HL-60/S4 treated with retinoic acid at 250 ng/mL for 4 days and 3 days (cell line): Measurements from ENCODE around the gene CCDC200.
"Not testable (repeated sequence)": the region's sequence is repeated elsewhere in the genome, so short reads cannot be mapped to it uniquely, and the experiment has no call there.

ENCODE experiments used
- in situ Hi-C: fragments of 300-500 bp; cut with MboI; formaldehyde crosslinking; loops from 2 replicates; pipeline ENCODE4 v1.7.0; 2022; ENCODE audit warnings: low sequenced_read_pairs

CCDC200 gene

DNA sequence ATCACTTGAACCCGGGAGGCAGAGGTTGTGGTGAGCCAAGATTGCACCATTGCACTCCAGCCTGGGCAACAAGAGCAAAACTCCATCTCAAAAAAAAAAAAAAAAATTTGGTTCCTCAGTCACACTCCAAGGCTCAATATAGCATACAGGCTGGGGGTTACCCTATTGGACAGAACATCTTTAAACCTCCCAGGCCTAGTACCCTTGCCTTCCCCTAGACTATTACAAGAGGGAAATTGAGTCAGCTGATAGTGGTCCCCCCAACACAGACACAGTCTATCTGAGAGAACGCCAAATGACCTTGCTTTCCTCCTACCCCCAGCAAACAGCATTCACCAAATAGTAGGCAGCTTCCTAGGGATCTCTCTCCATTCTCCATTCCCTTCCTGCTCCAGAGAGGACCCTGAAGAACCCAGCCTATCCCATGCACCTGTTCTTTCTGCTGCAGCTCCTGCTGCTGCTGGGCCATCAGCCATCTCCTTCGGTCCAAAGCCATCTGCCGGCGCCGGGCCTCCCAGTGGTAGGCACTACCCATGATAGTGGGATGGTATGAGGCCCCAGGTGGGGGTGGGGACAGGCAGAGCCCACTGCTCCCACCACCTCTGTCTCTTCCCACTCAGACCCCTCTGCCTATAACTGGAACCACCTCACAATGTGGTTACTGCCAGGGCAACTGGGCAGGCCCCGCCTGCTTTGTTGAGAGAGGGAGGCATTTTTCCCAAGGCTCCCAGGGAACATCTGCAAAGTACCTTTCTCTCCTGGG, at the start of gene CCDC200:
CCDC200 (minus strand) TSS at position 604 of the 763 bp plus-strand sequence; CDS start at position 535, 69 bp downstream.
- in situ Hi-C loops: not testable (repeated sequence)

DNA sequence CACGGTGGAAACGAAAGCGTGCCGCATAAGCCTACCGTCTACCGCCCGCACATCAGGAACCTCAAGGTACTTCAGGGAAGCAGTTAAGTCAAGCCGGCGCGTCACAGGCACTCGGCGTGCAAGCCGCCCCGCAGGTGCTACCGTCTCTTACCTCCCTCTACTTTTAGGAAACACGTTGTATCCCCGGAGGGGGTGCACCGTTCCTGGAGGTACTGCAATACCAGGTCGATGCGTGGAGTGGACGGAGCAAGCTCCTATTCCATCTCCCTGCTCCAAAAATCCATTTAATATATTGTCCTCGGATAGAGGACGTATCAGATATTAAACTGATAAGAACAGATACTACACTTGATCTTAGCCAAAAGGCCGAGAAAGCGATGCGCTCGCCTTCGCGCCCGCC, 44.5 kb upstream of the CCDC200 start:
- in situ Hi-C loops: not testable (repeated sequence)

DNA sequence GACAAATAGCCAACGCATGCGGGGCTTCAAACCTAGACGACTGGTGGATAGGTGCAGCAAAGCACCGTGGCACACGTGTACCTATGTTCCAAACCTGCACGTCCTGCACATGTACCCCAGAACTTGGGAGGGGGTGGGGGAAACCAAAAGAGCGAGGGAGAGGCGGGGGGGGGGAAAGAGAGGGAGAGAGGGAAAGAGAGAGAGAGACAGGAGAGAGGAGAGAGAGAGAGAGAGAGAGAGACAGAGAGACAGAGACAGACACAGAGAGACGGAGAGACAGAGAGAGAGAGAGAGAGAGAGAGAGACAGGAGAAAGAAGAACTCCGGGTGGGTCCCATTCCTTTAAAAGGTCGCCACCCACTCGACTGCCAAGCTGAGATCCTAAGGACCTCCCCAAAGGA, 44.1 kb upstream of the CCDC200 start:
- in situ Hi-C loops: not testable (repeated sequence)

DNA sequence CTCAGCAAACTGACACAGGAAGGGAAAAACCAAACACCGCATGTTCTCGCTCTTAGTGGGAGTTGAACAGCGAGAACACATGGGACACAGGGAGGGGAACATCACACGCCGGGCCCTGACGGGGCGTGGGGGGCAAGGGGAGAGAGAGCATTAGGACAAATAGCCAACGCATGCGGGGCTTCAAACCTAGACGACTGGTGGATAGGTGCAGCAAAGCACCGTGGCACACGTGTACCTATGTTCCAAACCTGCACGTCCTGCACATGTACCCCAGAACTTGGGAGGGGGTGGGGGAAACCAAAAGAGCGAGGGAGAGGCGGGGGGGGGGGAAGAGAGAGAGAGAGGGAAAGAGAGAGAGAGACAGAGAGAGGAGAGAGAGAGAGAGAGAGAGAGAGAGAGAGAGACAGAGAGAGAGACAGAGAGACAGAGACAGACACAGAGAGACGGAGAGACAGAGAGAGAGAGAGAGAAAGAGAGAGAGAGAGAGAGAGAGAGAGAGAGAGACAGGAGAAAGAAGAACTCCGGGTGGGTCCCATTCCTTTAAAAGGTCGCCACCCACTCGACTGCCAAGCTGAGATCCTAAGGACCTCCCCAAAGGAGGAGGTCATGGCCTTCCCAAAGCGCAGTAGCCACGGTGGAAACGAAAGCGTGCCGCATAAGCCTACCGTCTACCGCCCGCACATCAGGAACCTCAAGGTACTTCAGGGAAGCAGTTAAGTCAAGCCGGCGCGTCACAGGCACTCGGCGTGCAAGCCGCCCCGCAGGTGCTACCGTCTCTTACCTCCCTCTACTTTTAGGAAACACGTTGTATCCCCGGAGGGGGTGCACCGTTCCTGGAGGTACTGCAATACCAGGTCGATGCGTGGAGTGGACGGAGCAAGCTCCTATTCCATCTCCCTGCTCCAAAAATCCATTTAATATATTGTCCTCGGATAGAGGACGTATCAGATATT, 42.4 kb upstream of the CCDC200 start:
- in situ Hi-C loops: not testable (repeated sequence)

- in situ Hi-C loops: not testable (repeated sequence)
These were observed 18.0 kb upstream of the CCDC200 start for GRCh38 chr17:43246456-43246855.

GRCh38 chr17:43240596-43241352, 12.4 kb upstream of the CCDC200 start:
- in situ Hi-C loops: not testable (repeated sequence)

GRCh38 chr17:43239597-43239996, 11.2 kb upstream of the CCDC200 start:
- in situ Hi-C loops: not testable (repeated sequence)

DNA sequence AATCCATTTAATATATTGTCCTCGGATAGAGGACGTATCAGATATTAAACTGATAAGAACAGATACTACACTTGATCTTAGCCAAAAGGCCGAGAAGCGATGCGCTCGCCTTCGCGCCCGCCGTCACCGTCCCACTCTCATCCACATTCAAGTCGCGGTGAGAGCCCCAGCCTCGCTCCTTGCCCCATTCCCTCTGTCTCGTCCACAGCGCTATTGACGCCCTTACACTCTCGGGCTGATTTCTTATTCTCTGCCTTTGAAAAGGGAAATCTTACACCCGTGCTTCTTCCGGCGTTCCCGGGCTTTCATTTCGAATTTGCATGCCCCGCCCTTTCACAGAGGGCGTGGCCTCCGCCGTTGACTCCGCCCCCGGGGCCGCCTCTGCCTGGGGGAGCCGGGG, 5.5 kb upstream of the CCDC200 start, which contains the start of gene RNU2-1:
RNU2-1 (minus strand) TSS at position 101 of the 400 bp plus-strand sequence.
- in situ Hi-C loops: not testable (repeated sequence)

DNA sequence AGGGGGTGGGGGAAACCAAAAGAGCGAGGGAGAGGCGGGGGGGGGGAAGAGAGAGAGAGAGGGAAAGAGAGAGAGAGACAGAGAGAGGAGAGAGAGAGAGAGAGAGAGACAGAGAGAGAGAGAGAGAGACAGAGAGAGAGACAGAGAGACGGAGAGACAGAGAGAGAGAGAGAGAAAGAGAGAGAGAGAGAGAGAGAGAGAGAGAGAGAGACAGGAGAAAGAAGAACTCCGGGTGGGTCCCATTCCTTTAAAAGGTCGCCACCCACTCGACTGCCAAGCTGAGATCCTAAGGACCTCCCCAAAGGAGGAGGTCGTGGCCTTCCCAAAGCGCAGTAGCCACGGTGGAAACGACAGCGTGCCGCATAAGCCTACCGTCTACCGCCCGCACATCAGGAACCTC, 4.8 kb upstream of the CCDC200 start:
- in situ Hi-C loops: not testable (repeated sequence)

- in situ Hi-C loops: not testable (repeated sequence)
These were observed 3.7 kb upstream of the CCDC200 start for GRCh38 chr17:43232021-43232699.

DNA sequence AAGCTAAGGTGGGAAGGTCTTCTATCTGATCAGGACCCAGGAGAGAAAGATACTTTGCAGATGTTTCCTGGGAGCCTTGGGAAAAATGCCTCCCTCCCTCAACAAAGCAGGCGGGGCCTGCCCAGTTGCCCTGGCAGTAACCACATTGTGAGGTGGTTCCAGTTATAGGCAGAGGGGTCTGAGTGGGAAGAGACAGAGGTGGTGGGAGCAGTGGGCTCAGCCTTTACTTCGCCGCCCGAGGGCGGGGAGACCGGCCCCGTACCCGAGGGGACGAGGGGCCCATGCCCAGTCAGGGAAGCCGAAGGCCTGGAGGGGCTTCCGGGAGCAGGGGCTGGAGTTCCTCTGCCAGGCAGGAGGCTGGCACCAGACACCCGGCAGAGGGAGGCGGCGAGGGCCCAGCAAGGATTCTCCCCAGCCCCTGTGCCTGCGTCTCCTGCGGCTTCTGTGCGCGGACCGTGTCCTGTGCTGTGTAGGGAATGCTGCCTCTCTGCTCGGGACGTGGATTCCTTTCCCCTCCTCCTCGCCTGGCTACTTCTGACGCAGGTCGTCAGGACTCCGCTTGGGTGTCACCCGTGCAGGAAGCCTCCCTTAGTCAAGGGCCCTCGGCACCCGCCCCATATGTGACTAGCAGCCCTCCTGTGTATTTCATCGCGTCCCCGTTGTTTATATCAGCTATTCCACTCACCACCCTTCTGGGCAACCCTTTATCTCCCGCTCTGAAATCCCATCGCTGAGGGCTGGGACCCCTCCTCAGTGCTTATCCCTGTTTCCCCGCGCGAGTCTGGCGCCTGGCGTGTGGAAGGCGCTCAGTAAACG, 3.0 kb upstream of the CCDC200 start:
- in situ Hi-C loops: not testable (repeated sequence)

DNA sequence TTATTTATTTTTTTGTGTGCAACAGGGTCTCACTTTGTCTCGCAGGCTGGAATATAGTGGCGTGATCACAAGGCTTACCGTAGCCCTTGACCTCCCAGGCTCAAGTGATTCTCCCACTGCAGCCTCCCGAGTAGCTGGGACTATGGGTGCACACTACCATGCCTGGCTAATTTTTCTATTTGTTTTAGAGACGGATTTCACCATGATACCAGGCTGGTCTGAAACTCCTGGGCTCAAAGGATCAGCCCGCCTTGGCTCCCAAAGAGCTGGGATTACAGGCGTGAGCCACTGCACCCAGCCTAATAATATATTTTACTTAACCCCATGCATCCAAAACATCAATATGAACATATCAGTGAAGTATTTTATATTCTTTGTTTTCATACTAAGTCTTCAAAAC, 2.0 kb downstream of the CCDC200 start:
- in situ Hi-C loops: no loop called here

- in situ Hi-C loops: loop anchor here (25.0 kb wide), 1 partner anchor 88 kb away; no protein-coding TSS in a partner anchor
These were observed 4.2 kb downstream of the CCDC200 start for GRCh38 chr17:43224146-43224705.

- in situ Hi-C loops: loop anchor here (25.0 kb wide), 1 partner anchor 92 kb away; no protein-coding TSS in a partner anchor
These were observed 7.8 kb downstream of the CCDC200 start for GRCh38 chr17:43220511-43221125.

DNA sequence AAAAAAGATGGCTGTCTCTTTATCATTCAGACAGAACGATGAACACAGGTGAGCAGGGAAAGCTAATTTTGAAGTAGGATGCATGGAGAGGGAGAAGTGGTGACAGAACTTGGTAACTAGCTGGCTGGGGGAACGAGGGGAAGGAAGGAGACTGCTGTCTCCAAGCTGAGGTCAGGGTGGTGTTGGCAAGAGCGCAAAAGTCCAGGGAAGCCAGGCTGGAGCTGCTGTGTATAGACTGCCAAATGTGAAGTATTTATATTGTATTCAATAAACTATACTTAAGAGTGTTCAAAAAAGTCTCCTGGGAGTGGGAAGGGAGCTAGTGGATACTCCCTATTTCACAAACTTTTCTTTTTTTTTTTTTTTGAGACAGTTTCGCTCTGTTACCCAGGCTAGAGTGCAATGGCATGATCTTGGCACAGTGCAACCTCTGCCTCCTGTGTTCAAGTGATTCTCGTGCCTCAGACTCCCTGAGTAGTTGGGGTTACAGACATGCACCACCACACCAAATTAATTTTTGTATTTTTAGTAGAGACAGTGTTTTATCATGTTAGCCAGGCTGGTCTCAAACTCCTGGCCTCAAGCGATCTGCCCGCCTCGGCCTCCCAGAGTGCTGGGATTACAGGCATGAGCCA, 8.6 kb downstream of the CCDC200 start:
- in situ Hi-C loops: loop anchor here (25.0 kb wide), 1 partner anchor 92 kb away; no protein-coding TSS in a partner anchor

DNA sequence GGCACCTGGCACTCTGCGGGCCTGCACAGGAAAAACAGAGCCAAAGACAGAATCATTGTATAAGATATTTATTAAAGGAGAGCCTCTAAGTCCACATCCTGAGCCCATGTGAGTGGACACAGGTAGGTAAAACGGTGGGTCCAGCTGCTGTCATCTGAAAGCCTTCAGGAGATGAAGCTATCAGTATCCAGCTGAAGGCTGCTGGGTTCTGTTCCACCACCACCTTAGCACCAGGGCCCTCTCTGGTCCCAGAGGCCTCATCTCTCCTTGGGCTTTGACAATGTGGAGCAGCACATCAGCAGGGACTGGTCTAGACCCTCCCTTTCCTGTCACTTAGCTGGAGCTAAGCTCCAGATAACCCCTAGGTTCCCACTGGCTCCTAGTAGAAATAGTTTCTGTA, 9.4 kb downstream of the CCDC200 start:
- in situ Hi-C loops: loop anchor here (25.0 kb wide), 1 partner anchor 93 kb away; no protein-coding TSS in a partner anchor

DNA sequence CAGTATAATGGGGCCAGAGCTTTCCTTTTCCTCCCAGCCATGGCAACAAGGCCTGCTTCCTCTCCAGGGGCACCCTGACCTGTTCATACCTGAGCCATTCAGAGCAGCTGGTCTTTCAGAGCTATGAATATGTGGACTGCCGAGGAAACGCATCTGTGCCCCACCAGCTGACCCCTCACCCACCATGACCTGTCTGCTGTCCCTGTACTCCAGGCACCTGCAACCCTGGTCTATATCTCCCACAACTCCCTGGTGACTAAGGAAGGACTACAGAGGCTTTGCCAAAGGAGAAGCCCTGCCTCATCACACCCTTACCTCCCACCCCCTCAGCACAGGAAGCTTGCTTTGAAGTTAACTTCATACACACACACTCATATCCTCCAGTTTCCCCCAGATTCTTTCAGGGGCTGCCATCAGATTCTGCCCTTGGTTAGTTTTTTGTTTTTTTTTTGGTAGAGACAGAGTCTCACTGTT, 10.8 kb downstream of the CCDC200 start:
- in situ Hi-C loops: loop anchor here (25.0 kb wide), 1 partner anchor 95 kb away; no protein-coding TSS in a partner anchor
